Colonic mucosa (tissue), 4 donors: ENCODE results near the gene BBX. TPM values are rescaled to one million over a fixed set of nuclear protein-coding genes. Genes with fewer than 3 reads are reported as not detected.
"Not testable (repeated sequence)": the region's sequence is repeated elsewhere in the genome, so short reads cannot be mapped to it uniquely, and the experiment has no call there.

ENCODE experiments used
- DNase-seq: peaks from one replicate; pipeline ENCODE4 v3.0.0-alpha.2; 2020
- H3K27ac ChIP-seq: fragments of 200-600 bp; one replicate; pipeline ENCODE4 v1.8.0; 2021
- H3K27me3 ChIP-seq: fragments of 200-600 bp; one replicate; pipeline ENCODE4 v1.8.0; 2021
- H3K36me3 ChIP-seq: fragments of 200-600 bp; one replicate; pipeline ENCODE4 v1.8.0; 2021
- H3K4me1 ChIP-seq: fragments of 200-600 bp; one replicate; pipeline ENCODE4 v1.8.0; 2021; ENCODE audit warnings: mild to moderate bottlenecking
- H3K4me3 ChIP-seq: fragments of 200-600 bp; one replicate; pipeline ENCODE4 v1.8.0; 2021
- H3K9ac ChIP-seq, 2 donors: one replicate each; pipeline ENCODE4 v1.7.0; 2013; ENCODE audit warnings: control low read depth in 2 of 2, low read depth in 2 of 2, low read length in 2 of 2
- H3K9me3 ChIP-seq: fragments of 200-600 bp; one replicate; pipeline ENCODE4 v1.8.0; 2021
- CTCF ChIP-seq: fragments of 200-600 bp; IDR thresholded peaks from one replicate; pipeline ENCODE4 v1.8.0; 2022; ENCODE audit warnings: antibody characterized with exemption, mild to moderate bottlenecking
- intact Hi-C: fragments of 100-400 bp; cut with DNase I; formaldehyde crosslinking; loops from one replicate; pipeline ENCODE4 v1.14.1; 2022
- total RNA-seq, 2 donors: library from RNA; stranded (reverse); fragmentation: NEBNext Ultra II Directional in 1 of 2; extraction: Animal tissue kit (Norgen Biotek cat#: 25700) in 1 of 2; gene quantifications; one replicate each; pipeline ENCODE4 v1.2.1, GENCODE V29; 2021
- donor health status: healthy.
- donor health status: DM: no; HTN: no; CAD: no.
- donor health status: DM: no; HTN: no; CAD: no.

BBX gene
- total RNA-seq, 2 donors from 2014 or later: 21.5 to 44.3 TPM

DNA sequence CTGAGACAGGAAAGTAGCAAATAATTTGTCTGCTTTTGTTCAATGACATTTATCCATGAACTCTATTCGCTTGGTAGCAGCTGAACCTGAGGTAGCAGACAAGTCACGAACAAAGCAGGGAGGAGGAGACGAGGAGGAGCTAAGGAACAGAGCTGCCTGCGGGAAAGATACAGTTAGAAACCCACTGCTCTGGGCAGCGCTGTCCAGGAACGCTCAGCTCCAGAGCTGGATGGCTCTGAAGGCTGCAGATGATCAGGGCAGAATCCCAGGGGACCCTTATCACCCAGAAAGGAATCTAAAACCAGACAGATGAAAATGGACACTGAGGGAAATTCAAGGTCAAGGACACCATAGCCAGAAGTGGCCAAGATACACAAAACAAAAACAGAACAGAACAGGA, 310.3 kb downstream of the BBX start:
- no peaks in the 10 kb centered on the region for H3K27me3 ChIP-seq
- no peak for DNase-seq
- H3K9me3 ChIP-seq: no peaks in the 10 kb centered on the region
- no peak overlapping the region for H3K9ac ChIP-seq
- H3K4me1 ChIP-seq: no peaks in the 10 kb centered on the region
- intact Hi-C loops: no loop called here
- no peak overlapping the region for H3K27ac ChIP-seq
- no peak overlapping the region for H3K4me3 ChIP-seq
- H3K36me3 ChIP-seq: no peaks in the 10 kb centered on the region
- TF ChIP-seq CTCF: no peak

- Histone ChIP-seq H3K27me3 (no peaks in the 10 kb centered on the region), H3K4me3 (no peak overlapping the region), H3K27ac (no peak overlapping the region), H3K9ac (no peak overlapping the region), H3K36me3 (no peaks in the 10 kb centered on the region), H3K9me3 (no peaks in the 10 kb centered on the region), H3K4me1 (no peaks in the 10 kb centered on the region)
- DNase-seq: no peak
- no peak for TF ChIP-seq CTCF
- intact Hi-C loops: no loop called here
Measured at GRCh38 chr3:107833722-107834416, 311.1 kb downstream of the BBX start.

DNA sequence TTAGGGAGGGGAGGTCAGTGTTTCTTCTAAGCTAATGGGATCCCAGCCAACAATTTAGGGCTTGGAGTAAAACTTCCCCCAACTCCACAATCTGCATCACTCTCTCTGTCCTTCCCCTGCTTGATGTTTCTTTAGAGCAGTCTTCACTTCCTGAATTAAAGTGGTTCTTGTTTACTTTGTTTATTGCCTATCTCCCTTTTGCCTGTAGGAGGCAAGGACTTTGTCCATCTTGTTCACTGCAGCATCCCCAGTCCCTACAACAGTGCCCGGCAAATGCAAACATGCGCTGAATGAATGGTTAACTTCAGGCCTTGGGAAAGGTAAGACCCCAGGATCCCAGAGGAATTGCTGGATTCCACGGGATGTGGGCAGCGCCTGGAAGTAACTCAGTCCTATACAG, 312.2 kb downstream of the BBX start:
- H3K27me3 ChIP-seq, DNase-seq, H3K36me3 ChIP-seq, H3K27ac ChIP-seq, H3K9ac ChIP-seq, intact Hi-C loops, H3K4me1 ChIP-seq, H3K4me3 ChIP-seq, H3K9me3 ChIP-seq: not testable (repeated sequence)

- DNase-seq: no peak
- Histone ChIP-seq H3K4me3 (no peak overlapping the region), H3K9ac (no peak overlapping the region), H3K4me1 (no peaks in the 10 kb centered on the region), H3K36me3 (no peaks in the 10 kb centered on the region), H3K27me3 (no peaks in the 10 kb centered on the region), H3K9me3 (no peaks in the 10 kb centered on the region), H3K27ac (no peak overlapping the region)
- TF ChIP-seq CTCF: no peak
- intact Hi-C loops: no loop called here
Measured at GRCh38 chr3:107837895-107838612, 315.3 kb downstream of the BBX start.

GRCh38 chr3:107841831-107842230, 319.1 kb downstream of the BBX start:
- Histone ChIP-seq H3K9me3 (no peaks in the 10 kb centered on the region), H3K9ac (no peak overlapping the region), H3K4me3 (no peak overlapping the region), H3K4me1 (no peaks in the 10 kb centered on the region), H3K36me3 (no peaks in the 10 kb centered on the region), H3K27me3 (no peaks in the 10 kb centered on the region), H3K27ac (no peak overlapping the region)
- no peak for DNase-seq
- TF ChIP-seq CTCF: no peak
- intact Hi-C loops: loop anchor here (10.0 kb wide), 2 partner anchors 87 to 607 kb away; no protein-coding TSS in a partner anchor

DNA sequence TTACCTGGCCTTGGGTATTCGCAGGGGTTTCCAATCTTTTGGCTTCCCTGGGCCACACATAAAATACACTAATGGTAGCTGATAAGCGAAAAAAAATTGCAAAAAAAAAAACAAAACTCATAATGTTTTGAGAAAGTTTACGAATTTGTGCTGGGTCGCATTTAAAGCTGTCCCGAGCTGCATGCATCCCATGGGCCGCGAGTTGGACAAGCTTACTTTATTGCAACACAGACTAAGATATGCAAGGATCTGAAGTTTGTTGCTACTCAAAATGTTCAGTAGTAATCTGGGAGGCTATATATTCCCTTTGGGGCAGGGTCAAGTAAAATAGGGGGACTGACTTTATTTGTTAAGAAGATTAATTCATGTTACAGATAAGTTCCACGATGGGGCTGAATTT, 320.2 kb downstream of the BBX start:
- intact Hi-C loops: loop anchor here (10.0 kb wide), 2 partner anchors 88 to 608 kb away; no protein-coding TSS in a partner anchor

More for the DNA sequence above, 320.2 kb downstream of the BBX start:
- DNase-seq: no peak
- H3K9ac ChIP-seq: no peak overlapping the region
- H3K4me3 ChIP-seq: no peak overlapping the region
- H3K27ac ChIP-seq: no peak overlapping the region
- H3K9me3 ChIP-seq: no peaks in the 10 kb centered on the region
- no peak for TF ChIP-seq CTCF
- no peaks in the 10 kb centered on the region for H3K4me1 ChIP-seq
- H3K27me3 ChIP-seq: no peaks in the 10 kb centered on the region
- H3K36me3 ChIP-seq: no peaks in the 10 kb centered on the region
